Inferior parietal cortex (tissue), 1 donor: ENCODE results near the gene APAF1.
A peak's percentile ranks its signal among the peaks of the same experiment; 100 is the strongest.
"Not testable (repeated sequence)": the region's sequence is repeated elsewhere in the genome, so short reads cannot be mapped to it uniquely, and the experiment has no call there.

Experiments
- DNase-seq: peaks from one replicate; pipeline ENCODE4 v3.0.0-alpha.2; 2016; ENCODE audit errors: extremely low spot score

Gene APAF1, protein sequence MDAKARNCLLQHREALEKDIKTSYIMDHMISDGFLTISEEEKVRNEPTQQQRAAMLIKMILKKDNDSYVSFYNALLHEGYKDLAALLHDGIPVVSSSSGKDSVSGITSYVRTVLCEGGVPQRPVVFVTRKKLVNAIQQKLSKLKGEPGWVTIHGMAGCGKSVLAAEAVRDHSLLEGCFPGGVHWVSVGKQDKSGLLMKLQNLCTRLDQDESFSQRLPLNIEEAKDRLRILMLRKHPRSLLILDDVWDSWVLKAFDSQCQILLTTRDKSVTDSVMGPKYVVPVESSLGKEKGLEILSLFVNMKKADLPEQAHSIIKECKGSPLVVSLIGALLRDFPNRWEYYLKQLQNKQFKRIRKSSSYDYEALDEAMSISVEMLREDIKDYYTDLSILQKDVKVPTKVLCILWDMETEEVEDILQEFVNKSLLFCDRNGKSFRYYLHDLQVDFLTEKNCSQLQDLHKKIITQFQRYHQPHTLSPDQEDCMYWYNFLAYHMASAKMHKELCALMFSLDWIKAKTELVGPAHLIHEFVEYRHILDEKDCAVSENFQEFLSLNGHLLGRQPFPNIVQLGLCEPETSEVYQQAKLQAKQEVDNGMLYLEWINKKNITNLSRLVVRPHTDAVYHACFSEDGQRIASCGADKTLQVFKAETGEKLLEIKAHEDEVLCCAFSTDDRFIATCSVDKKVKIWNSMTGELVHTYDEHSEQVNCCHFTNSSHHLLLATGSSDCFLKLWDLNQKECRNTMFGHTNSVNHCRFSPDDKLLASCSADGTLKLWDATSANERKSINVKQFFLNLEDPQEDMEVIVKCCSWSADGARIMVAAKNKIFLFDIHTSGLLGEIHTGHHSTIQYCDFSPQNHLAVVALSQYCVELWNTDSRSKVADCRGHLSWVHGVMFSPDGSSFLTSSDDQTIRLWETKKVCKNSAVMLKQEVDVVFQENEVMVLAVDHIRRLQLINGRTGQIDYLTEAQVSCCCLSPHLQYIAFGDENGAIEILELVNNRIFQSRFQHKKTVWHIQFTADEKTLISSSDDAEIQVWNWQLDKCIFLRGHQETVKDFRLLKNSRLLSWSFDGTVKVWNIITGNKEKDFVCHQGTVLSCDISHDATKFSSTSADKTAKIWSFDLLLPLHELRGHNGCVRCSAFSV (N-terminal part only)

DNA sequence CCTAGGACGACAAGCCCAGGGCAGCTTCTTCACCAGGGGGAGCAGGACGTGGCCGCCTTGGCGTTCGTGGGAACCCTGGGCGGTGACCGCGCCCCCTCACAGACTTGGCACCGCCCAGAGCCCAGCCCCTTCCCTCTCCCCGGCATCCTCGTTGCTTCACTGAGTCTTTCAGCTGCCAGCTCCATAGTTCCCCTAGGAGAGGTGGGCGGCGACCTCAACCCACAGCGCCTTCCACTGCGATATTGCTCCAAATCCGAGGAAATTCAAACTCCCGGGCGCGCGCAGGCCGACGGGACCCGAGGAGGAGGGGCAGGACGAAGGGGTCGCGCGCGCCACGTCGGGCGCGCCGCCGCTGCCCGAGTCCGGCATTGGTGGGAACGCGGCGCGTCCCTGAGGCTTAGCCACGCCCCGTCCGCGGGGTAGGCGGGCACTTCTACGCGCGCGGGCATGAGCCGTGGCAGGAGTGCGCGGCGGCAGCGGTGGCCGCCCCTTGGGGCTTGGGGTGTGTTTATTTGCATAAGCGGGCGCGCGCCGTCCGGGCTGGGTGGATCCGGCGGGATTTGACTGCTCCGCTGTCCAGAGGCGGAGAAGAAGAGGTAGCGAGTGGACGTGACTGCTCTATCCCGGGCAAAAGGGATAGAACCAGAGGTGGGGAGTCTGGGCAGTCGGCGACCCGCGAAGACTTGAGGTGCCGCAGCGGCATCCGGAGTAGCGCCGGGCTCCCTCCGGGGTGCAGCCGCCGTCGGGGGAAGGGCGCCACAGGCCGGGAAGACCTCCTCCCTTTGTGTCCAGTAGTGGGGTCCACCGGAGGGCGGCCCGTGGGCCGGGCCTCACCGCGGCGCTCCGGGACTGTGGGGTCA lies at the start of gene APAF1, which contains the start of gene IKBIP:
Gene APAF1 (plus strand): TSS at position 579 of the 860 bp plus-strand sequence. CDS start 3,070 bp downstream, outside the sequence.
Gene IKBIP (minus strand): TSS at position 77 of the 860 bp plus-strand sequence. CDS start 87 bp downstream, outside the sequence.
- peak; percentile 93 for DNase-seq

GRCh38 chr12:98597313-98597712 lies 47.8 kb upstream of the APAF1 start:
- DNase-seq = not testable (repeated sequence)

DNA sequence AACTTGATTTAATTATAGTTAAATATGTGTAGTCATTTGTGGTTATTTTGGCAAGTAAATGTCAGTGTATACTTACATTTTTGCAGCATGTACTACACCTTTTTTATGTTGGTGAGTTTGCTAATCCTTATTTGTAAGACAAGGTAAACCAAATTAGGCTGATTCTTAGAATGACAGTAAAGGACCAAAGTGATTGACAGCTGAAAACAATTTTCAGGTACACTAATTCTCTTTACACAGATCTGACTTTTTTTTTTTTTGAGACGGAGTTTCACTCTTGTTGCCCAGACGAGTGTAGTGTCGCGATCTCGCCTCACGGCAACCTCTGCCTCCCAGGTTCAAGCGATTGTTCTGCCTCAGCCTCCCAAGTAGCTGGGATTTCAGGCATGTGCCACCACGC lies 43.2 kb upstream of the APAF1 start:
- DNase-seq = no peak

GRCh38 chr12:98606359-98606988 lies 38.6 kb upstream of the APAF1 start:
- DNase-seq = no peak

DNA sequence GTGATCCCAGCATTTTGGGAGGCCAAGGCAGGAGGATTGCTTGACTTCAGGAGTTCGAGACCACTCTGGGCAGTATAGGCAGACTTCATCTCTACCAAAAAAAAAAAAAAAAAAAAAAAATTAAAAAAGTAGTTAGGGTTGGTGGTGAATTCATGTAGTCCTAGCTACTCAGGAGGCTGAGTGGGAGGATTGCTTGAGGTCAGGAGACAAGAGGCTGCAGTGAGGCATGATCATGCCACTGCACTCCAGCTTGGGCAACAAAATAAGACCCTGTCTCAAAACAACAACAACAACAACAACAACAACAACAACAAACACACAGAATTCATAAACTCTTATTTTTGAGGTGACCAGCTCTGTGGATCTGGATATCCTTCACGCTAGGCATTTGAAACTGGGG lies 34.5 kb upstream of the APAF1 start:
- DNase-seq = no peak

DNA sequence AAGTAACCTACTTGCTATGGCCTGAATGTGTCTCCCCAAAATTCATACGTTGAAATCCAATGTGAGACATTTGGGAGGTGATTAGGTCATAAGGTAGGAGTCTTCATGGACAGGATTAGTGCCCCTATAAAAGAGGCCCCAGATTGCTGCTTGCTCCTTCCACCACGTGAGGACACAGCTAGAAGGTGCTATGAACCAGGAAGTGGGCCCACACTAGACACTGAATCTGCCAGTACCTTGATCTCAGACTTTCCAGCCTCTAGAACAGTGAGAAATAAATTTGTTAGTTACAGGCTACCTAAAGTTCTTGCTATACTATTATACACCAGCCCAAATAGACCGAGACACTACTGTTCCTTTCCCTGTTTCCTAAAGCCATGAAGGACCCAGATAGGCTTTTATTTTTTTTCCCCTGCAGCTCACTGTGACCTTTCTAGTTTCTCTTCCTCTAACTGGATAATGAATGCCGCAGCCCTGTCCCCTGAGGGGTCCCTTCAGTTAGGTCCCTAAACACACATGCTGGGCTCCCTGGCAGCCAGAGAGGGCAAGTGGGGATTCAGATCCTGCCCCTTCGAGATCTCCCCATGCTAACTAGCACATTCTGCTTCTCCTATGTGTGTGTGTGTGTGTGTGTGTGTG lies 32.3 kb upstream of the APAF1 start:
- DNase-seq = no peak

GRCh38 chr12:98618952-98619351 lies 26.1 kb upstream of the APAF1 start:
- DNase-seq = no peak

DNA sequence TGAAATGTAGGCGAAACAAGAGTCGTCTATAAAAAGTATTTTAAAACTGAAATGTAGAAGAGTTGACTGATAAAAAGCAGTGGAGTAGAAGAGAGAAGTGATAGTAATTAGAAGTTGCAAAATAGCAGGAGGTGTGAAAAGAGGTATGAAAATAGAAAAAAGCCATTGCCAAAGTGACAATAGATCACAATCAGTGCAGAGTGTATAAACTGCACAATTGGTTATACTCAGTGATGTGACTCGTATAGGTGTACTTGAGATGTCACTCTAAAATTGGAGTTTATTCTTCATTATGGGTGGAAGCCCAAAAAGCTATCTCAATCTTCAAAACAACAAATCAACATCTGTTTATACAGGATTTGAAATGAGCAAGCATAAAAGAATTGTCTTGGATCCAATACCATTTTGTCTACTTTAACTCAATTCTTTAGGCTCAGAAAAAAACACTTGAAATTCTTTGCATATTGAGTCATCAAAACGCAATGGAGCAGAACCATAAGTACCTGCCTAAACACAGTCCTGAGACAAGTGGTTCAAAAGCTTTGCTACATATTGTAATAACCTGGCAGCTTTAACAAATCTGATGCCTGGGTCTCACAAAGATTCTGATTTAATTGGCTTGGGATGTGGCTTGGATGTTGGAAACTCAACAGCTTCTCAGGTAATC lies 9.3 kb upstream of the APAF1 start:
- no peak for DNase-seq

GRCh38 chr12:98637068-98637467 lies 8.0 kb upstream of the APAF1 start:
- DNase-seq = no peak

DNA sequence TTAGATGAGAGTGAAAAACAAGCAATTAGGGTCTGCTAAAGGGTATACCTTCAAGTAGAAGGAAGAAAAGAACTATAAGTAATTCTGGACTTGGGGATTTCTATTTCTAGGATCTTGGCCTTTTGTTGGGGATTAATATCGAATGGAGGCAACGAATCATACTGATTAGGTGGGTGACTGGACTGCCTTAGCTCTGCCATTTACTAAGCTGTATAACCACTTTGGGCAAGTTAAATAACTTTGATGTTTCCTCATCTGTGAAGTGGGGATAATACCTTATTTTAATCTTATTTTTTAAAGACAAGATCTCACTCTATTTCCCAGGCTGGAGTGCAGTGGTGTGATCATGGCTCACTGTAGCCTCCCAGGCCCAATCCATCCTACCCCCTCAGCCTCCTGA lies 7.1 kb upstream of the APAF1 start:
- no peak for DNase-seq

DNA sequence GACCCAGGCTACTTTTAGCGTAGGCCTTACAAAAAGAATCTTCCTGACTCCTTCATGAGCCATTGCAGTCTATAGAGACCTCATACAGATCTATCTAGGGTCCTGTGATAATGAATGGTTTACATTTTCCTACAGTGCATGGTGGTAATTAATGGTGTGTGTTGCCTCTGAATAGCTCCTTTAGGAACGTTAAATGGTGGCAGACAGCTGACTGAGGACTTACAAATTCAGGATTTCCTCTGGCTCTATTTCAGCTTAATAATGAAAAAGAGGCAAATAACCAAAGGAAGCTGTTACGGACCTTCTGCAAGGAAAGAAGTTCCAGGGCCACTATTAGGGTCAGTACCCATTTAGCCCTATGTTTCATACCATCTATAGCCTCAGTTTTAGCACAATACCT lies 5.6 kb upstream of the APAF1 start:
- no peak for DNase-seq

GRCh38 chr12:98642801-98643200 lies 2.3 kb upstream of the APAF1 start:
- DNase-seq = not testable (repeated sequence)

DNA sequence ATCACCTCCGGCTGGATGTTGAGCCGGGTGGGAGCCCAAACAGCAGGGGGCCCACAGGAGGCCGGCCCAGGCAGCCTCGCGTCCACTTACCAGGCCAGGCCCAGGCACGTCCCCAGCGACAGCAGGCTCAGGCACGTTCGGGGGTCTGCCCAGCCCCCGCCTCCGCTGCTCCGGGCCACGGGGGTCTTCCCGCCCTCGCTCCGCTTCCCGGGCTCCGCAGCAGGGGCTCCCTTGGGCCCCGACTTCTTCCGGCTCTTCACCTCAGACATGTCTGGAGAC lies 718 bp upstream of the APAF1 start:
- no peak for DNase-seq

DNA sequence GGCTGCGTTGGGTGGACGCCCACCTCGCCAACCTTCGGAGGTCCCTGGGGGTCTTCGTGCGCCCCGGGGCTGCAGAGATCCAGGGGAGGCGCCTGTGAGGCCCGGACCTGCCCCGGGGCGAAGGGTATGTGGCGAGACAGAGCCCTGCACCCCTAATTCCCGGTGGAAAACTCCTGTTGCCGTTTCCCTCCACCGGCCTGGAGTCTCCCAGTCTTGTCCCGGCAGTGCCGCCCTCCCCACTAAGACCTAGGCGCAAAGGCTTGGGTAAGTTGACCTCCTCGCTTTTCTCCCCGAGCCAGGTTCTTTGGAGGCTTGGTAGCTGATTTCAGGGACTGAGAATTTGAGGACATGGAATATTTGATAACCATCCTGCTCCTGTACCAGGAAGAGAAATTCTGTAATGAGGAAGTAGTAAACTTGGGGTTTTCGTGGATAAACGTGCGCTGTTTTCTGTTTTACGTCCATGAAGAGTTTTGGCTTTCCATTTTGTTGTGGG lies 530 bp downstream of the APAF1 start:
- DNase-seq = peak; percentile 38

DNA sequence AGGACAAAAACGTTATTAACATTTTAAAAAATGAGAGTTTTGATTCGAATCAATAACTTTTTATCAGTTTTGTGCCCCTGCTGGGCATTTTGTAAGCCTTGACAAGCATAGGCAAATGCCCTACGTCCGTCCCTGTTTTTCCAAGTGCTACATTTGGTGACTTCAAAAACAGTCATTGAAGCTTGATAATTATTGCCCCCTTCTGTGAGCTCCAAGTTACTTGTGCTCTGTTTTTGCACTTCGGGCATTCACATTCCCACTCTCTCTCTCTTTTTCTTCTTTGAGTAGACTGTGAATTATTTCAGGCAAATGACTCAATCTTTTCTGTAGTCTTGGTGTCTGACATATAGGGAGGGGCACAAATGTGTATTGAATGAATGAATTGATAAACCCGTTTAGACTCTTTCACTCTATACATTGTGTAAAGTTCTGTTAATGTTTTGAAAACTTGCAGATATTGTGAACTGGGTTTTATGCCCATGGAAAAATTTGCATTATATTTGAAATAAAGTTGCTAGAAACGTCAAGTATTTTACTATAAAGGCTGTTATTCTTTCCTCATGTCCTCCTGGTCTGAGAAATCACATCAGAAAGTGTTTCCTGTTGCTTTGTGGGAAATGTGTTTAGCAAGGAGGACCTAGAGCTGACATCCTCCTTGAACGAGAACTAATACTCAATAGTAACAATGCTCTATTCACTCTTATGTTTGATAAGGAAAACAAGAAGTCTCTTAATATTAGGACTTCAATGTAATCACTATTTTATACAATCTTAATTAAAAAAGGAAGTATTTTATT lies 1.4 kb downstream of the APAF1 start:
- no peak for DNase-seq

DNA sequence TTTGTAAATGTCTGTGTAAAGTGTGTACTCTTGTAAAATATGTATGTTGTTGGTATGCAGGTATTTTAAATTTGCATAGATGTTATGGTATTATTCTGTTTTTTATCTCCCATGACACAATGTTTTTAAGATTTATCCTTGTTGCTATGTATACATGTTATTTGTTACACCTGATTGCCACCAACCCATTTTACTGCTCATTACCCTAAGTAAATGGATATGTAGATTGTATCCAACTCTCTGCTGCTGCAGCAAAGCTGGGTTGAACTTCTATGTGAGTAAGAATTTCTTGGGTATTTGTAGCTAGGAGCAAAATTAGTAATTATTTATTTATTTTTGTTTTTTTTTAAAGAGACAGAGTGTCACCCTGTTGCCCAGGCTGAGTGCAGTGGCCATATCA lies 6.2 kb downstream of the APAF1 start:
- no peak for DNase-seq

DNA sequence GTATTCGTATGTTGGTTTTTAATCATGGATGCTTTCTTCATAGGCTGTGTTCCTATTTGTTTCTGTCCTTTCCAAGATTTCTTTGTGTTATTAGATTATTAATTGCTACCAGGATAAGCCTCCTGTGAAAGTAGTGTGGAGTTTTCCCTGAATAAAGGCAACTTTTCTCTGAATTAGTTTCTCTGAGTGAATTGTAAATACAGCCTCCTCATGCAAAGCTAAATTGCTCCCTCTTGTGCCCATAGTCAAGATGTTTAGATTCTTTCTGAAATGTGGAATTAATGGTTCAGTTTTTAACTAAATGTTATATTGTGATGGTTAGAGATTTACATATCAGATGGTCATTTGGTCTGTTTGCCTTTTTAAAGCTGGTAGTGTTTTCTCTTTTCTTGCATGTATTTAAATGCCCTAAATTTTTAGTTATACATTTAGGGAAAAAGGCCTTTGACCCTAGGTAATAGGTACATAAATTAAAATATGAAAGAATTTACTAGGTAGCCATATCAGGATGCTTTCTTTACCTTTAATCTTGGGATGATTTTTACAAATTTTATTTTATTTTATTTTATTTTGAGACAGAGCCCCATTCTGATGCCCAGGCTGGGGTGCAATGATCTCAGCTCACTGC lies 8.9 kb downstream of the APAF1 start:
- DNase-seq = peak; percentile 74
